Measurements from ENCODE around the gene NT5M.
A peak's percentile ranks its signal among the peaks of the same experiment; 100 is the strongest.

The NT5M gene

GRCh38 chr17:17352836-17353624, 49.9 kb downstream of the NT5M start:
- no peaks in the 10 kb centered on the region for H3K36me3 ChIP-seq (ENCODE audit: control insufficient read depth, insufficient read depth, low read length, severe bottlenecking)
- no peak overlapping the region for H3K9ac ChIP-seq (ENCODE audit: low read length)
- no peaks in the 10 kb centered on the region for H3K27me3 ChIP-seq (replicated peaks; ENCODE audit: control insufficient read depth, insufficient read depth, low read length)
- no peaks in the 10 kb centered on the region for H3K9me3 ChIP-seq (ENCODE audit: control insufficient read depth, low read length)
- H3K4me1 ChIP-seq (ENCODE audit: control insufficient read depth, insufficient read depth, low read length): peaks cover 35% of the 10 kb centered on the region
- DNase-seq (ENCODE audit: low read depth): no peak
- no peak overlapping the region for H3K4me3 ChIP-seq (ENCODE audit: low read length)

GRCh38 chr17:17353625-17354484, 50.7 kb downstream of the NT5M start:
- Histone ChIP-seq H3K4me3 (ENCODE audit: low read length) (no peak overlapping the region), H3K36me3 (ENCODE audit: control insufficient read depth, insufficient read depth, low read length, severe bottlenecking) (no peaks in the 10 kb centered on the region), H3K9ac (ENCODE audit: low read length) (no peak overlapping the region), H3K4me1 (ENCODE audit: control insufficient read depth, insufficient read depth, low read length) (peaks cover 43% of the 10 kb centered on the region), H3K27me3 (replicated peaks; ENCODE audit: control insufficient read depth, insufficient read depth, low read length) (no peaks in the 10 kb centered on the region), H3K9me3 (ENCODE audit: control insufficient read depth, low read length) (no peaks in the 10 kb centered on the region)
- DNase-seq (ENCODE audit: low read depth): no peak

- Histone ChIP-seq H3K36me3 (ENCODE audit: control insufficient read depth, insufficient read depth, low read length, severe bottlenecking) (no peaks in the 10 kb centered on the region), H3K9me3 (ENCODE audit: control insufficient read depth, low read length) (peaks cover 6% of the 10 kb centered on the region), H3K4me1 (ENCODE audit: control insufficient read depth, insufficient read depth, low read length) (peaks cover 41% of the 10 kb centered on the region), H3K4me3 (ENCODE audit: low read length) (no peak overlapping the region), H3K9ac (ENCODE audit: low read length) (no peak overlapping the region), H3K27me3 (replicated peaks; ENCODE audit: control insufficient read depth, insufficient read depth, low read length) (no peaks in the 10 kb centered on the region)
- peak; percentile 88 for DNase-seq (ENCODE audit: low read depth)
These were observed 51.6 kb downstream of the NT5M start for GRCh38 chr17:17354560-17355349.

- peak overlapping the region; percentile 25 for H3K9ac ChIP-seq (ENCODE audit: low read length)
- H3K4me1 ChIP-seq (ENCODE audit: control insufficient read depth, insufficient read depth, low read length): peaks cover 36% of the 10 kb centered on the region
- H3K9me3 ChIP-seq (ENCODE audit: control insufficient read depth, low read length): peaks cover 11% of the 10 kb centered on the region
- H3K36me3 ChIP-seq (ENCODE audit: control insufficient read depth, insufficient read depth, low read length, severe bottlenecking): no peaks in the 10 kb centered on the region
- DNase-seq (ENCODE audit: low read depth): no peak
- H3K27me3 ChIP-seq (replicated peaks; ENCODE audit: control insufficient read depth, insufficient read depth, low read length): no peaks in the 10 kb centered on the region
- no peak overlapping the region for H3K4me3 ChIP-seq (ENCODE audit: low read length)
These were observed 52.3 kb downstream of the NT5M start for GRCh38 chr17:17355426-17355825.

GRCh38 chr17:17356149-17356930, 53.2 kb downstream of the NT5M start:
- peaks cover 13% of the 10 kb centered on the region for H3K9me3 ChIP-seq (ENCODE audit: control insufficient read depth, low read length)
- DNase-seq (ENCODE audit: low read depth): peak; percentile 93
- H3K27me3 ChIP-seq (replicated peaks; ENCODE audit: control insufficient read depth, insufficient read depth, low read length): no peaks in the 10 kb centered on the region
- H3K4me1 ChIP-seq (ENCODE audit: control insufficient read depth, insufficient read depth, low read length): peaks cover 32% of the 10 kb centered on the region
- no peaks in the 10 kb centered on the region for H3K36me3 ChIP-seq (ENCODE audit: control insufficient read depth, insufficient read depth, low read length, severe bottlenecking)
- no peak overlapping the region for H3K4me3 ChIP-seq (ENCODE audit: low read length)
- peak overlapping the region; percentile 25 for H3K9ac ChIP-seq (ENCODE audit: low read length)

- no peaks in the 10 kb centered on the region for H3K27me3 ChIP-seq (replicated peaks; ENCODE audit: control insufficient read depth, insufficient read depth, low read length)
- H3K36me3 ChIP-seq (ENCODE audit: control insufficient read depth, insufficient read depth, low read length, severe bottlenecking): no peaks in the 10 kb centered on the region
- peaks cover 31% of the 10 kb centered on the region for H3K4me1 ChIP-seq (ENCODE audit: control insufficient read depth, insufficient read depth, low read length)
- no peak overlapping the region for H3K9ac ChIP-seq (ENCODE audit: low read length)
- no peak for DNase-seq (ENCODE audit: low read depth)
- peaks cover 13% of the 10 kb centered on the region for H3K9me3 ChIP-seq (ENCODE audit: control insufficient read depth, low read length)
- H3K4me3 ChIP-seq (ENCODE audit: low read length): no peak overlapping the region
These were observed 53.7 kb downstream of the NT5M start for GRCh38 chr17:17356931-17357270.

- DNase-seq (ENCODE audit: low read depth): no peak
- H3K36me3 ChIP-seq (ENCODE audit: control insufficient read depth, insufficient read depth, low read length, severe bottlenecking): no peaks in the 10 kb centered on the region
- H3K27me3 ChIP-seq (replicated peaks; ENCODE audit: control insufficient read depth, insufficient read depth, low read length): no peaks in the 10 kb centered on the region
- H3K4me3 ChIP-seq (ENCODE audit: low read length): peak overlapping the region; percentile 5
- peak overlapping the region; percentile 16 for H3K9ac ChIP-seq (ENCODE audit: low read length)
- peaks cover 25% of the 10 kb centered on the region for H3K4me1 ChIP-seq (ENCODE audit: control insufficient read depth, insufficient read depth, low read length)
- H3K9me3 ChIP-seq (ENCODE audit: control insufficient read depth, low read length): peaks cover 13% of the 10 kb centered on the region
These were observed 55.0 kb downstream of the NT5M start for GRCh38 chr17:17358060-17358751.

- Histone ChIP-seq H3K36me3 (ENCODE audit: control insufficient read depth, insufficient read depth, low read length, severe bottlenecking) (no peaks in the 10 kb centered on the region), H3K27me3 (replicated peaks; ENCODE audit: control insufficient read depth, insufficient read depth, low read length) (no peaks in the 10 kb centered on the region), H3K9me3 (ENCODE audit: control insufficient read depth, low read length) (peaks cover 13% of the 10 kb centered on the region), H3K9ac (ENCODE audit: low read length) (peak overlapping the region; percentile 71), H3K4me1 (ENCODE audit: control insufficient read depth, insufficient read depth, low read length) (peaks cover 25% of the 10 kb centered on the region), H3K4me3 (ENCODE audit: low read length) (peak overlapping the region; percentile 5)
- no peak for DNase-seq (ENCODE audit: low read depth)
These were observed 55.7 kb downstream of the NT5M start for GRCh38 chr17:17358866-17359265.

- no peaks in the 10 kb centered on the region for H3K36me3 ChIP-seq (ENCODE audit: control insufficient read depth, insufficient read depth, low read length, severe bottlenecking)
- peak overlapping the region; percentile 71 for H3K9ac ChIP-seq (ENCODE audit: low read length)
- no peaks in the 10 kb centered on the region for H3K27me3 ChIP-seq (replicated peaks; ENCODE audit: control insufficient read depth, insufficient read depth, low read length)
- peaks cover 13% of the 10 kb centered on the region for H3K9me3 ChIP-seq (ENCODE audit: control insufficient read depth, low read length)
- DNase-seq (ENCODE audit: low read depth): no peak
- H3K4me1 ChIP-seq (ENCODE audit: control insufficient read depth, insufficient read depth, low read length): peaks cover 29% of the 10 kb centered on the region
- no peak overlapping the region for H3K4me3 ChIP-seq (ENCODE audit: low read length)
These were observed 56.1 kb downstream of the NT5M start for GRCh38 chr17:17359271-17359670.

GRCh38 chr17:17360087-17360730, 57.0 kb downstream of the NT5M start:
- DNase-seq (ENCODE audit: low read depth): no peak
- H3K9ac ChIP-seq (ENCODE audit: low read length): no peak overlapping the region
- H3K4me3 ChIP-seq (ENCODE audit: low read length): no peak overlapping the region
- no peaks in the 10 kb centered on the region for H3K36me3 ChIP-seq (ENCODE audit: control insufficient read depth, insufficient read depth, low read length, severe bottlenecking)
- peaks cover 13% of the 10 kb centered on the region for H3K9me3 ChIP-seq (ENCODE audit: control insufficient read depth, low read length)
- H3K4me1 ChIP-seq (ENCODE audit: control insufficient read depth, insufficient read depth, low read length): peaks cover 31% of the 10 kb centered on the region
- no peaks in the 10 kb centered on the region for H3K27me3 ChIP-seq (replicated peaks; ENCODE audit: control insufficient read depth, insufficient read depth, low read length)

All from adipocyte (in vitro differentiated cells).